RPMI8226 (cell line): ENCODE data around the gene CNKSR2.
A peak's percentile ranks its signal among the peaks of the same experiment; 100 is the strongest.
"Not testable (repeated sequence)": the region's sequence is repeated elsewhere in the genome, so short reads cannot be mapped to it uniquely, and the experiment has no call there.

Source experiments
- DNase-seq: peaks from one replicate; pipeline ENCODE4 v3.0.0-alpha.2; 2015

Gene CNKSR2

DNA sequence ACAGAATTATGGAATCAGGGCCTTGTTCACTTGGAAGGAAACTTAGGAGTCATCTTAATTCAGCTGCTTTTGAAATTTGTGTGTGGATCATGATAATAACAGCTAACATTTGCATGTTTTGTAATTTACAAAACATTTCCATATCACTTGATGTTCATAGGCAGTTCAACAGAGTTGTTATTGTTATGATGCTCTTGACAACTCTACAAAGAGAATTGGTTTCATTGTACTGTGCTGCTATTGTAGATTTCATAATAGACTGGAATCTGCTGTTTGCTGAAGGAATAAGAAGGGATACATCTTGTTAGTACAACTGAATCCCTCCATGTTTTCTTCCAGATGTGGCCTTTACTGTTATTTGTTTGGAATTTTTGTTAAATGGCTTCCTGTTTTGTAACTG lies 83.5 kb downstream of the CNKSR2 start:
- no peak for DNase-seq

GRCh38 chrX:21469071-21469470 lies 94.9 kb downstream of the CNKSR2 start:
- no peak for DNase-seq

DNA sequence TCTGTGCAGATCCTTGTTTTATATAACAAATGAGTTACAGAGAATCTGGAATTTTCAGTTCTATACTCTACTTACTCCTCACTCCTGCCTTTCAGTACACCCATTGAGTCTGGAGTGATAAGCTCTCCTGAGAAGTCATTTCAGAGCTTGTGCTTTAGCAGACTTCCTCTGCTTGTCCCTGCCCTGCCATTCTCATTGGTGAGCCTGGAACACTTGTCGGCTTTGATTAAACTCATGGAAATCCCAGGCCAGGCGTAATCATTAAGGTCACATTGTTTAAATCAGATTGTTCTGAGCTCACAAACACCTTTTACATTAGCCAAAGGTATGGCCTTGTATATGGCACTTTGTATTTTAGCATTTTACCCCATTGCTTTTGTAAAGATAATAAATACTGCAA lies 102.7 kb downstream of the CNKSR2 start:
- DNase-seq: no peak

DNA sequence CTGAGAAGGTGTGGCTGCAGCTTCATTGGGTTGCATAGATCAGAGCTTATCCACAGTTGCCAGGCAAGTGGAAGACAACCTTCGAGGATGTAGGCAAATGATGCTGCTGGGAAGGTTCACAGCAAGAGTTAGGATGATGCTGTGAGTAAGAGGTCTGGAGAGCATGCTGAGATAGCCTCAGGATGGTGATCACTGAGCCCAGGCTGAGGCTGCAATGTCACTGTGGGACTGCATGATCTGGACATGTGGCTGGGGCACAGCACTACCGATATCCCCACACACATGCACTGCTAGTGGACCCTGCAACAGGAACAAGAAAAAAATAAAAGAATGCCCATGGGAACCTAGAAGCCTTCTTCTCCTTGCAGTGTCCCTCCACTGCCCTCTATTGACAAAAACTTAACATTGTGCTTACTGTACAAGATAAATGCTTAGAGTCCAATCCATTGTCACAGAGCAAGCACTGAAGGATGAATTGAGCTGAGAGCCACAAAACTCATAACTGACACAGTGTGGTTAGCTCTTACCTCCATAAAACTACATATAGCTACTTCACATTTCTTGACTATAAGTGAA lies 105.6 kb downstream of the CNKSR2 start:
- peak; percentile 39 for DNase-seq

DNA sequence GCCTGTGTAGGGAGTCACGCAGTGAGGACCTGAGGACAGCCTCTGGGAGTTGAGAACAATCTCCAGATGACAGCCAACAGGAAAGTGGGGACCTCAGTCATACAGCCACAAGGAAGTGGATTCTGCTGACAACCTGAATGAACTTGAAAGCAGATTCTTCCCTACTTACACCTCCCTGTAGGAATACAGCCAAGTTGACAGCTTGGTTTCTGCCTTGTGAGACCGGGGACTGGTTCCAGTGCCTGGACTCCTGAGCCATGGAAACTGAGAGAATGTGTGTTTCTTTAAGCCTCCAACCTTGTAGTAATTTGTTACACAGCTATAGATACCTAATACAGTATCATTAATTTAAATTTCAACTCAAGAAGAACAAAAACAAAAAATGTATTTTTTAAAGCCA lies 107.5 kb downstream of the CNKSR2 start:
- DNase-seq: no peak

DNA sequence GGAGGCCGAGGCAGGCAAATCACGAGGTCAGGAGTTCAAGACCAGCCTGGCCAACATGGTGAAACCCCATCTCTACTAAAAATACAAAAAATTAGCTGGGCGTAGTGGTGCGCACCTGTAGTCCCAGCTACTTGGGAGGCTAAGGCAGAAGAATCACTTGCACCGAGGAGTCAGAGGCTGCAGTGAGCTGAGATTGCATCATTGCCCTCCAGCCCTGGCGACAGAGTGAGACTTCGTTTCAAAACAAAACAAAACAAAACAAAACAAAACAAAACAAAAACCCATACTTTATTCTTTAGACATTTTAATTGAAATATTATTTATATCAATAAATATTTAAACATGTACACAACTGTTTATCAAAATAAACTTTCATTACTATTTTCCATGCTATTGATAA lies 109.8 kb downstream of the CNKSR2 start:
- not testable (repeated sequence) for DNase-seq

- peak; percentile 18 for DNase-seq
These were observed 113.6 kb downstream of the CNKSR2 start for GRCh38 chrX:21487832-21488231.

- DNase-seq: no peak
These were observed 116.1 kb downstream of the CNKSR2 start for GRCh38 chrX:21490341-21490740.

DNA sequence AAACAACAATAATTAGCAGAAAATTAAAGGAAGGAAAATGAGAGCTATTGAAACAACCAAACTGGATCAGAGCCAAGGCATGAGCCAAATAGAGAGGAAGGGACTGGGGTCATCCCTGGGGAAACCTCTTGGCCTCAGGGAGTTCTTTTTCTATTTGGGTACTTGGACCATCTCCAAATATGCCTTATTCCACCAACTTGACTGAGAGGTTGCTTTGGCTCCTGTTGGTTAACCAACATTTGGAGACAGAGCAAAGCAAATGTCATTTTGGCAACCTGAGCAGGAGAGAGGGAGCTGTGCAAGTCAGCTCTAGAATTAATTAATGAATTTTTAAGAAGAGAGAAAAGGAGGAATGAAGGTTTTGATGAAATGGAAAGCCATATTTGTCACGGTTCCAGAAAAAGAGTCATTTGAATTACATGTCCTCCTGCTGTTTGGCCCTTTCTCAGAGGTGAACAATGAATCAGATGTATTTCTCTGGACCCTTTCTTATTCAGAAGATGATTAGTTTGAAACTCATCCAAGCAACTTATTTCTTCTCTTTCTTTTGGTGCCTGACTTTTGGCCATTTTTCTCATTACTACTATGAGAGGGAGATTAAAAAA lies 119.1 kb downstream of the CNKSR2 start:
- DNase-seq: no peak

DNA sequence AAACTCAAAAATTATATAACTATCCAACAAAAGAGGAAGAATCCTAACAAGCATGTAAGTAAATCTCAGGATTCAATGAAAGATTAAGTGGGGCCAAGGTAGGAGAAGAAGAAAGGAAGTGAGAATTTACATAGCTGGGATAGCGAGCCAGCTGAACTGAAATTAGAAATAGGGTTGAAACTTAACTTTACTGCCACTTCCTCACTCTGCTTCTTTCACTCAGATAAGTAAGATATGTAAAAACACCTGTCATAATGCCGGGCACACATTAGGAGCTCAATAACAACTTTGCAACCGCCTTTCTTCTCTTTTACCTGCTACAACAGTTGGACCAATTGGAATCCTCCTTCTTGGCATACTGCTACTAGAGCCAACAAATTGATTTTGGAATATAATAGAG lies 129.4 kb downstream of the CNKSR2 start:
- DNase-seq: no peak

DNA sequence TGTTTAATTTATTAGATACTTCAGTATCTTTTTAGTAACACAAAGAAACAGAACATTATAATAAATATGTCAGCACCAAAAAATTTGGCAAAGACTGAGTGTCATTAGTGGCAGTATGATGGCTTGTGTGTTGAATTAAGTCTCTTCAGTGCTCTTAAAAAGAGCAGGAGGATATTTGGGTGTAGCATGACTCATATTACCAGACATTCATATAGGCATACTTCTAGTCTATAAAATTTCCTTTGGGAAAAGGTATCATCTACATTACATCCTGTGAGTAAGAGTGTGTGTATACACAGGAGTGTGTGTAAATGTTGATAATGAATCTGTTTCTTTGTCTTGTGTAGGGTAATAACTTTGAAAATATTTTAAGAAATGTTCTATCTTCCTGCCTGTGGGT lies 135.7 kb downstream of the CNKSR2 start:
- no peak for DNase-seq

GRCh38 chrX:21524008-21524407 lies 149.8 kb downstream of the CNKSR2 start:
- no peak for DNase-seq

DNA sequence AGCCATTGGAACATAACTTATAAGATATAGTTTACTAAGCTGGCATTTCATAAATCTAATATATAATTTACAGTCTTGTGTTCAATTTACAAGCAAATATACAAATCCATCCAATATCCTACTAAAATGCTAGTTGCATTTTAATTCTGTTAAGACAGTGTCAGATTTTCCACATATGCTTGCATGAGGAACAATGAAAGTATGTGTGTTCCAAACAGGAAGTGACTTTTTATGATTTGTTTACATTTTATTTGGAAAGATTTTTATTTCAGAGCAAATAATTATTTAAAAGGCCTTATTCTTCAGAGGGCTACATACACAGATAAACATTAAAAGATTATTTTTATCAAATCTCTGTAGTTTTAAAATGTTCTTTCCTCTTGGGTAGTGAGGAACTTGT lies 153.9 kb downstream of the CNKSR2 start:
- no peak for DNase-seq

- DNase-seq: no peak
These were observed 155.6 kb downstream of the CNKSR2 start for GRCh38 chrX:21529771-21530170.

GRCh38 chrX:21544642-21545041 lies 170.4 kb downstream of the CNKSR2 start:
- DNase-seq: not testable (repeated sequence)

GRCh38 chrX:21559417-21559816 lies 185.2 kb downstream of the CNKSR2 start:
- DNase-seq: no peak

DNA sequence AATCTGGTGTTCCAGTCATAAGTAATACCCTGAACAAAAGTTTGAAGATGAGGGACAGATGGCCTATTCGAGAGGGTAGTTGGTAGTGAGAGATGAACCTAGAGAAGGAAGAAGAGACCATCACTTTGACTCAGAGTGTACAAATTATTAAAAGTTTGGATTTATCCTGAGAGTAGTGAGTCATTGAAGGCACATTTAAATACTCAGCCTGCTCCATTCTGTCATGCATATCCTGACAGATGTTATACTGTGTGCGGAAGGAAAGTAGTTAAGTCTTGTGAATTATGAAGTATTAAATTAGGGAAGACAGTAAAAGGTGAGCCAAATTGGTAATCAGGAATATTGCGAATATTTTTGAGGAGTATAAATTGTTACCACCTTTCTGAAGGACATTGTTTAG lies 190.8 kb downstream of the CNKSR2 start:
- DNase-seq: no peak

GRCh38 chrX:21574793-21575192 lies 200.6 kb downstream of the CNKSR2 start:
- DNase-seq: no peak

- DNase-seq: no peak
These were observed 207.3 kb downstream of the CNKSR2 start for GRCh38 chrX:21581479-21581878.

DNA sequence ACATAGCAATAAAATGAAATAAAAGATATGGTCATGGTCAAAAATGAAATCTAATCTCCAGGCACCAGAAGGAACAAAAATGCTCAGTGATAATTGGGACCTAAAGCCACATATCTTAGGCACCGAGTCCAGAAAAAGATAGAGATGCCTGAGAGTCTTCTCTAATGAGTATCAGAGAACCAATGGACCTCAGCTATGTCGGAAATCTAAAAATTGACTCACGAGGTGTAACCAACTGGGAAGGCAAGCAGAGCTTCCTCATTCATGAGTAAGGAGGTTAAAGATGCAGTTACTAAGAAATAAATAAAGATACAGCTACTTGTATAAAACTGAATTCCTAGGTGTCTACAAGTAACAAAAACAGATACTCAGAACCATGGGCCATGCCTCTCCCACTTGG lies 211.8 kb downstream of the CNKSR2 start:
- no peak for DNase-seq

DNA sequence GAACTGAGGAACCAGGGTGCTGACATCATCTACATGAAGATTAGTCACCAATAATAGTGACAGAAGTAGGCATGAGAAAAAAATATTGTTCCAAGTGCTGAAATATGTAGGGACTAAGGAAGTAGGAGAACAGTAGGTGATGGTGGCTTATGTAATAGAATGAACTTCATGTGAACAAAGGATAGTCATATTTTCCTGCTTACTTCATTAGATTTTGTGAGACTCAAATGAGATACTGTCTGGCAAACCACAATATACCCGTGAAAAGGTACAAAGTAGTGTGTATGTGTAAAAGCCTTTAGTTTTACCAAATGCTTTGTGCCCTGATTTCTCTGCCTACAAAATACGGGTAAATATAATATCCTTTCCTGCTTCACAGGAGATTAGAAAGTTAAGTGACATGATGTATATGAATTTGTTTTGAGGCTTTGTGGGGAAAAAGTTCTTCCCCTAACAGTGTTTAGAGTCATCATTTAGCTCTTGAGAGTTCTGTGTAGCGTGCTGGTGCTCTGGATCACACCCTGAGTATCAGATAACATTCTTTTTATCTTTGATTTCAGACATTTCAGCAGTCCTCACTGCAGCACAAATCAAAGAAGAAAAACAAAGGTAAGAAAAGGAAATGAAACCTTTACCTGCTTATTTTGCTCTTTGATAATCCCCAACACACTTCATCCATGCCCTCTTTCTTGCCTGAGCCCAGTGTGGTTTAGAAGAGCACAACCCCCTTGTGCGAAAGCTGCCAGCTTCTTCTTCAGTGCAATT lies 216.0 kb downstream of the CNKSR2 start:
- no peak for DNase-seq

DNA sequence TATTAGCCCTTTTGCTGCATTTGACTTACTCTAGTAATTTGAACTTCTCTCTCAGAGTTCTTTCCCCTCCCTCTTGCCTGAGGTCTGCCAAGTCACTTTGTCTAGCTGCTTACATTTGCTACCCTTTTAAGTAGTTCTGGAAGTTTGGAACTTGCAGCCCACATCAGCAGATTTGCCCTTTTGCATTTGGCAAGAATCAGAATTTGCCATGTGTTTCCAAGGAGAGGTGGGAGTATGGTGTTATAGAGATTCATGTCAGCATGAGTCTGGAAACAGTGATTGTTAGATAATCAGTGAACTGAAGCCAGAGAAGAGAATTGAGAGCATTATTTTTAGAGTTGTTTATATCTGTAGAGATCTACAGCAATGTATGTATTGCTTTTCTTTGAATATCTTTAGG lies 231.8 kb downstream of the CNKSR2 start:
- DNase-seq: no peak

- DNase-seq: no peak
These were observed 235.9 kb downstream of the CNKSR2 start for GRCh38 chrX:21610168-21610567.

DNA sequence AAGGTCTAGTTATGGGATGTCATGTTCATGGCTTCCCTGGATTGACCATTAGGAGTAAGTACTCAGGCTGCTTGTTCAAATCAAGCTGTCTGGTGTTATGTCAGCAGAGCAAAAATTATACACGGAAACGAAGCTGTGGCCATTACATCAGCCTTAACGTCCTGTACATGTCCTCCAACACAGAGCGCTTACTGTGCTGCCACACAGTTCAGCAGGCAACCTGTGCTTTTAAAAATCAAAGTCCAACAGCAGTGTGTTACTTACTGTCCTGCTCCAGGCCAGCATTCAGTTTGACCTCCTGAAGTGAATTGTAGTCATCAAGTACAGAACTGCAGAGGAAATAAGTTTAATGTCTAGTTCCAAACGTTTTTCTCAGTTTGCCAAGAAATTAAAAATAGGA lies 237.9 kb downstream of the CNKSR2 start:
- DNase-seq: no peak

GRCh38 chrX:21616386-21616785 lies 242.2 kb downstream of the CNKSR2 start:
- DNase-seq: no peak
